ENCODE results near the gene ZFP3.
"Not testable (repeated sequence)": the region's sequence is repeated elsewhere in the genome, so short reads cannot be mapped to it uniquely, and the experiment has no call there.

Gene ZFP3

DNA sequence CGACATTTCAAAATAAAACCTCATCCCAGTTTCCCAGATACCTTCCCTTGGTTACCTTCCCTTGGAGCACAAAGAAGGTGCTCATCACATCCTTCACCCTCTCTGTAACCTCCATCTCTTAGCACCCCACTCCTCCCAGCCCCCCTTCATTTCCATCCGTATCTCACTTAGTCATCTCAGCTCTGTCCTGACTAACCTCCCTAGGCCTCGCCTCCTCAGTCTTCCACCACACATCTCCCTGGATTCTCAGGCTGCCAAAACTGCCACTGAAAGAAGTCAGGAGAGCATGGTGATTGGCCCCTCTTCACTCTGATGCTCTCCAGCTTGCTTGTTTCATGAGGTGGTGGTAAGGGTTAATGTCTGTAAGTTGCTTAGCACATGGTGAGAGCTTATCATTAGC, 2.3 kb downstream of the ZFP3 start:
- no peak for DNase-seq

DNA sequence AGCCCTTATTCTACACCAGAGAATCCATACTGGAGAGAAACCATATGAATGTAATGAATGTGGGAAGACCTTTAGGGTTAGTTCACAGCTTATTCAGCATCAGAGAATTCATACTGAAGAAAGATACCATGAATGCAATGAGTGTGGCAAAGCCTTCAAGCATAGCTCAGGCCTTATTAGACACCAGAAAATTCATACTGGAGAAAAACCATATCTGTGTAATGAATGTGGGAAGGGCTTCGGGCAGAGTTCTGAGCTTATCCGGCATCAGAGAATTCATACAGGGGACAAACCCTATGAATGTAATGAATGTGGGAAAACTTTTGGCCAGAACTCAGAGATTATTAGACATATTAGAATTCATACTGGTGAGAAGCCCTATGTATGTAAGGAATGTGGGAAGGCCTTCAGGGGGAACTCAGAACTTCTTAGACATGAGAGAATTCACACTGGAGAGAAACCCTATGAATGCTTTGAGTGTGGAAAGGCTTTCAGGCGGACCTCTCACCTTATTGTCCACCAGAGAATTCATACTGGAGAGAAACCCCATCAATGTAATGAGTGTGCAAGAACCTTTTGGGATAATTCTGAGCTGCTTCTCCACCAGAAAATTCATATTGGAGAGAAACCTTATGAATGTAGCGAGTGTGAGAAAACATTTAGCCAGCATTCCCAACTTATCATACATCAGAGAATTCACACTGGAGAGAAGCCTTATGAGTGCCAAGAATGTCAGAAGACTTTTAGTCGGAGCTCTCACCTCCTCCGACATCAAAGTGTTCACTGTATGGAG, 14.1 kb downstream of the ZFP3 start:
- no peak for DNase-seq

GRCh38 chr17:5096731-5097100, 18.4 kb downstream of the ZFP3 start:
- DNase-seq: no peak

DNA sequence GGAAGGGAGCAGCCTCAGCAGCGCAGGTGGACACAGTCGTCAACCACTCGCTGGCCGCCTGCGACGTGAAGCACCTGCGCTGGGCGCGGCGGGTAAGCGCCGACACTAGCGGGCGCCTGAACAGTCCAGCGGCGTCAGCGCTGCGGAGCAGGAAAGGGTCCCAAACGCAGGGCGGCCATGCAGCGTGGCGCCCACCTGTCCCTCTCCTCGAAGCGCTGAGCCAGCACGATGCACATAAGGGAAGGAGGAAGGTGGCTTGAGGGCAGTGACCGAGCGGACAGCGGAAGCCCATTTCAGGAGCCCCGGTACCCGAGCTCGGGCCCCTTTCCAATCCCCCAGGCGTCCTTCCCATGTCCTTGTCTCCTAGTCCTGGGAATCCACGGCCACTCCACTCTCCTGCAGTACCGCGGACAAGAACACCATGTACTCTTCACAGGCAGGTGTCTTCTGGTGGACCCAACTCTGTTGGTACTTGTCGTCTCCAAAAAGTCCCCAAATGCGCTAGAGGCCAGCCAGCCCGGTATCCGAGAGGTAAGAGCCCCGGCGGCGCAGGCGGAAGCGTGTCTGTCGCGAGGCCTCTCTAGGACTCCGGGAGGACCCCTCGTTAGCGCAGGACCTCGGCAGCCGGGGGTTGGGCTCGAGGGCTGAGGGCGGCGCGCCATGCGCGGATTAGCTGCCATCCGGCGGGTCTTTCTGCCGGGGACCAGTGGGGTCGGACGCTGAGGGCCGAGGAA, 19.0 kb downstream of the ZFP3 start:
- no peak for DNase-seq

DNA sequence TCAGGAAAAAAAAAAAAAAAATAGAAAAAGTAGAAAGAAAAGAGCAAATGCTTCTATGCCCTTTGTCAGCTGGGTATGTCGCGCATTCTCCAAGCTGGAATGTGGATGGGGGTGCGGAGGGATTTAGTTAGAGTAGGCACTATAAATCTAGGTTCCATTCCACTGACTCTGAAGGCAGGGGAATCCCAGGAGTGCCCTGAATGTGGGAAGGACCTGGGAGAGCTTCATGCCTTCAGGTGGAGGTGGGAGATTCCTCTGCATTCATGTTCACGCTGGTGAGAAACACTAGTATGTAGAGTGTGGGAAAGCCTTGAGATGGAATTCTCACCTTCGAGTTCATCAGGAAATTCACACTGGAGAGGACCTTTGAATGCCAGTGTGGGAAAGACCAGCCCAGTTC, 21.0 kb downstream of the ZFP3 start:
- DNase-seq: no peak

DNA sequence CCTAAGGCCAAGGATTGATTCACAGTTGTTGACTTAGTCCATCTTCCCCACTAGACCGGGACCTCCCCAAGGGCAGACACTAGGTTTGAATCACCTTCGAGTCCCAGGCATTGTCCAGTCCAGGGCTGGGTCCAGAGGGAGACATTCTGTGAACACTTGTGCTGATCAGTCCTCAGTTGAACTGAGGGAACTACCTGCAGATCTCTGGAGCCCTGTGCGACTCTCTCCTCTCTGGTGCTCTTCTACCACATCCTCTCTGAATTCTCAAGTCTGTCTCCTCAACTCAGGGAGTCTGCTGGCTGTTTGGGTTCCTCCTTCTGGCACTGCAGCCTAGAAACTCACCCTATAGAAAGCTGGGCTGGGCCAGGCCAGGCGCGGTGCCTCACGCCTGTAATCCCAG, 22.6 kb downstream of the ZFP3 start:
- no peak for DNase-seq

- DNase-seq: no peak
These were observed 32.5 kb downstream of the ZFP3 start for GRCh38 chr17:5110816-5111215.

GRCh38 chr17:5111402-5112204, 33.3 kb downstream of the ZFP3 start, which contains the start of gene ZNF232:
Gene ZNF232 (minus strand): TSS chr17:5111878. CDS start chr17:5111822, 56 bp downstream.
- peak; percentile 72 for DNase-seq

DNA sequence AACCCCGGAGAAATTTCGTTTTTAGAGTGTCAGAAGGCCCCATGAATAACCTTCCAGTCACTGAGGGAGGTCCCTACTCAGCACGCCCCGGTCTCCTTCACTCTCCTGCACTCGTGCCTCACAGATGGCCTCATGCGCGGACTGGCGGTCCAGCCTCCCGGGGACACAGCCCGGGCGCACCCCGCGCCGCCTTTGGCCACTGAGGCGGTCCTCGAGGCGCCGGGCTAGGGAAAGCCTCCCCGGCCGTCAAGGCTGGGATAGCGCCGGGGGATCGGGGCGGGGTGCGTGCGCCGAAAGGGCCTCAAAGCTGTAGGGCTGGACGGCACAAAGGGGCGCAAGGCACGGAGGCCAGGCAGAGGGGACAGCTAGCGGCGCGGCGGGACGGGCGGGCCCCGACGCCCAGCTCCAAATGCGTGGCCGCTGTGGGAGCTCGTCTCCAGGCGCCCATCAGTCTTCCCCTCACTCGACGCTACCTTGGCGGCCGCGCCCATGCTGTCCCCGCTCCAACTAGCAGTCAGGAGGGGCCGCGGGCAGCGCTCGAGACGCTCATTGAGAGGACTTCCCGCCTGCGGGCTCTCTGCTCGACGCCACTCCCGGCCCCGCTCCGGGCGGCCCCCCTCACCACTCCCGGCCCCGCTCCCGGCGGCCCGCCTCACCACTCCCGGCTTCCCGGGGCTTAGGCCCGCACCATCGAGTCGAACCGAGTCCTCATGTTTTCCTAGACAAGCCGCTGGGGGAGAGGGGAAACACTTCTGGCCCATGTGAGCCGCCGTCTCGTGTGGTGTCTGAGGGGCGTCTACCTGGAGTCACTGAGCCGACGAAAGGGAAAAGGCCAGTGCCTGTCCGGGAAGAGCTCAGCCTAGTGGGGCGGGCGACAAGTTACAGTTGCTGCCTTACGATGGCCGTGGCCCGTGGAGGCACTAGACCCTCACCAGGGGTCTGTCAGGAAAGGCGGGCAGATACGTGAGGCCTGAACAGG, 37.7 kb downstream of the ZFP3 start, which contains the start of gene USP6:
TSS of gene USP6 (plus strand) at position 360 of the 979 bp plus-strand sequence. CDS start 14,336 bp downstream, outside the sequence.
- DNase-seq: no peak

- no peak for DNase-seq
These were observed 40.0 kb downstream of the ZFP3 start for GRCh38 chr17:5118219-5118618.

GRCh38 chr17:5120036-5120435, 41.8 kb downstream of the ZFP3 start:
- no peak for DNase-seq

DNA sequence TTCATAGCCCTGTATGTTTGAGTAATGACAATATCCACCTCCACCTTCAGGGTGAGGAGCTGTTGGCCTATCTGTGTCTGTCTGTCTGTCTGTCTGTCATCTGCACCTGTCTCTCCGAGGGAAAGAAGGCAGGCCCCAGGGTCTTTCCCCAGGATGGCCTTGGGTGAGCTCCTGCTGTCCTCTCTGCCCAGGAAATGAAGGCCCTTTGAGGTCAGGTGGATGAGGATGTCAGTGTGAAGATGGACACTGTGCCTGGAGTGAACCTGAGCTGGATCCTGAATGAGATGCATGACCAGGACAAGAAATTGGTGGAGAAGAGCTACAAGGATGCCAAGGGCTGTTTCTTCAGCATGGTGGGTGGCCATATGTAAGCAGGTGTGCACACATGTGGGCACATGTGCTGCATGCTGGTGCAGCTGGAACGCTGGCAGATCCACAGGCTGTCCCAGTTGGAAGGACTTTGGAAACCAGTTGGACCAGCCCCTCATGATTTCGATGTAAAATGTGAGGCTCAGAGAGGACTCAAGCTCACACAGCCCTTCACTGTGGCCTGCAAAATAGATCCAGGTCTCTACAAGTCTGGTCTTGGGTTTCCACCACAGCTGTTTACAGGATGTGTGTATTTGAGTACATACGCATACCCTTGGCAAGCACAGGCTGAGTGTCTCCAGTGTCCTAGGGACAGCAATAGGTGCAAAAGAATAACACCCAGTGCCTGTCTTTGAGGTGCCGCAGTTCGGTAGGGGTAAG, 42.3 kb downstream of the ZFP3 start:
- DNase-seq: not testable (repeated sequence)

GRCh38 chr17:5121186-5121841, 43.0 kb downstream of the ZFP3 start:
- DNase-seq: no peak

DNA sequence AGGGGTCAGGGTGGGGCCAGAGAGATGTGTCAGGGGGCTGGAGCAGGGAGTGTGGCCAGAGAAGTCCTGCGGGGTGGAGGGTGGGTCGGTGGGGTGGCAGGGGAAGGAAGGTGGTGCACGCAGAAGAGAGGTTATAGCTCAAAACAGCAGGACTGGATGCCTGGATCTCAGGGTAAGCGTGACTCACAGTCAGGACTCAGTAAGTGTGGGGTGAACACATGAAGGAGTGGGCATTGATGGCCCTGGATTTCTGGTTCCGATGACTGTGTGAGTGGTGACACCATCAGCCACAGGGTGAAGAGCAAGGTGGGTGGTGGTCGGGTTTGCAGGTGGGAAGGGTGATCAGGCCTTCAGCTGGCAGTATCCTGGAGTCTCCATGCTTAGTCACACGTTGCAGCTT, 43.8 kb downstream of the ZFP3 start:
- not testable (repeated sequence) for DNase-seq

DNA sequence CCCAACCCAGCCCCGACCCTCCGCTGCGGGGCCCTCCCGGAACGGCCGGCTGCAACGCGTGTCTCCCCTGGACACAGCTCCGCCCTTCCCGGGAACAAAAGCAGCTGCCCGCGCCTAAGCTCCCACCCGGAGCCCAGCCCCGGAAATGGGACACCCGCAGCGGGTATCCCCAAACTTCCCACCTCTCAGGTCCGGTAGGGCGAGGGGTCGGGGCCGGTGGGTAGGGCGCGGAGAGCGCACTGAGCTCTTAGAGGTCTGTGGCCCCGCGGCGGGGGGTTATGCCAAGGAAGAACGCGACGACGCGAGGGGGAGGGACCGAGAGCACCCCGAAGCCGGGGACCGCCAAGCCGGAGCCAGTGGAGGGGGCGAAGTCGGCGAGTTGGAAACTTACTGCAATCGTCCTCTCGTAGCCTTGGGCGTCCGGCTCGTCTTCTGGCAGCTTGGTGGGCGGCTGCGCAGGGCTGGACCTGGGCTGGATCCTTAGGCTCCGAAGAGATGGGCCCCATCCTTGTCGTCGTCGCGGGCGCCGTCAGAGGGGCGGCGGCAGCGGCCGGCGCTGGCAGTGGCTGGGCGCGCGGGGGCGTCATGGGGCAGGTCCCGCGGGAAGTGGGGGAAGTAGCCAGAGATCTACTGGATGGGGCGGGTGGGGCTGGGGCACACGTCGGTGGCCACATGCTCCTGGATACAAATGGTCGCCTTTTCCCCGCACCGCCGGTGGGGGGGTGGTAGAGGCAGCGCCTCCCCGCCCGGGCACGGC, 44.5 kb downstream of the ZFP3 start:
- DNase-seq: peak; percentile 1

GRCh38 chr17:5123343-5124124, 45.3 kb downstream of the ZFP3 start:
- no peak for DNase-seq

DNA sequence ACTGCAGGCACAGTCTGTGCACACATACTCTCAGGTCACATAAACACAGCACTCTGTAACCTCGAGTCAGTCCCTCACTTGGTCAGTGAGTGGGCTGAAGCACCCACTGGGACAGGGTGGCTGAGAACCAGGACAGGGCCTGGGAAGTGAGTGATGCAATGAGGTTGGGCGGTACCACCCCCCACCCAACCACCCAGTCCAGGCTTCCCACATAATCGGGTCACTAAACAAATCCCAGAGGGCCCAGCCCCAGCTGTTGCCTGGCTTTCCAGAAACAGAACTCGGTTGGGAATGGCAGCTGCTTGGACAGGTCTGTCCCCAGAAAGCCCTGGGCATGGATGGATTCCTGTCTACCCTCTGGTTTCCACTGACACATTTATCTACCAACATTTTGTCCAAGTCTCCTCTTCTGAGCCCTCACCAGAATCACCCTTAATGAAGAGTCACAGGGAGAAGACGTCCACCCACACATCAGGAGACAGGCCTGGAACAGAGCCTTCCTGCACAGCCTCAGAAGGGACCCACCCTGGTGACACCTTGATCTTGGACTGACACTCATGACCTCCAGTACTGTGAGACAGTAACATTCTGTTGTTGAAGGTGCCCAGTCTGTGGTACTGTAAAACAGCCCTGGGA, 46.0 kb downstream of the ZFP3 start:
- DNase-seq: not testable (repeated sequence)

GRCh38 chr17:5124896-5125295, 46.6 kb downstream of the ZFP3 start:
- DNase-seq: not testable (repeated sequence)

Measured in NCI-H2227 treated with DMSO at 0.1 percent for 48 hours (cell line).